NB4 (cell line): ENCODE measurements around the gene DDX20.

Experiments used
- DNase-seq: peaks from one replicate; pipeline ENCODE4 v3.0.0; 2010; ENCODE audit warnings: low read depth
- H3K4me3 ChIP-seq: one replicate; pipeline ENCODE4 v1.5.1; 2011; ENCODE audit warnings: mild to moderate bottlenecking, low read depth, low read length, moderate library complexity
- MYC ChIP-seq: IDR thresholded peaks from 2 replicates; pipeline ENCODE4 v1.6.1; 2011; ENCODE audit warnings: low read depth, low read length
- POLR2A ChIP-seq: IDR thresholded peaks from 2 replicates; pipeline ENCODE4 v1.6.1; 2011; ENCODE audit warnings: mild to moderate bottlenecking; ENCODE audit not compliant: insufficient read length; ENCODE audit errors: extremely low read depth
- TF ChIP-seq, protein P1 (sequence below): IDR thresholded peaks from one replicate; pipeline ENCODE4 v1.5.1; 2012; ENCODE audit warnings: low read depth, low read length
- TF ChIP-seq, protein P2 (sequence below): IDR thresholded peaks from 2 replicates; pipeline ENCODE4 v1.6.1; 2011; ENCODE audit warnings: low read depth, low read length

DDX20 gene

DNA sequence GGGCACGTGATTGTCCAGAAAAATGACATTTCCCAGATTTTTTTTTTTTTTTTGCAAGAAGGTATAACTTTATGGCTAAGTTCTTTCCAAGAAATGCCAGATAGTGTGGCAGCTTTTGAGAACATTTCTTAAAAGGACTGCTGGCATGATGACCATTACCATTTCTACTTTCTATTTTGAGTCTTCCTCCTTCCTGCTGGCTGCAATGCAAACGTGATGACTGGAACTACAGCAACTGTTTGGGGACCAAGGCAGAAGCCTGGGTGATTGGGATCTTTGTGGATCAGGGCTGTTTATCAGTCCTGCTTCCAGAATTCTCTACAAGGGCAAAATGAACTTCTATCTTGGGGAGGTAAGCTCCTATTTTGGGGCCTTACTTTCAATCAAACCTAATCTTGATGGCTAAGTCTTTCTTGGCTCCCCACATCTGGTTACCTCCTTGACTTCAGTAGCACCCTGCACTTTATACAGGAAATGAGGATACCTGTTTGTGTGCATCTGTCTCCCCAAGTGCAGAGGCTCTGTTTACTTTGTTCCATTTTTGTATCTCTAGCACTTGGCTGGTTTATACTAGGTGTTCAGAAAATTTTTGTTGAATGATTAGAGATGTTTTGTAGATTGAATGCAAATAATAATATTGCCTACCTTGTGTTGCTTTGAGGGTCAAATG is 3.7 kb upstream of the DDX20 start:
- DNase-seq, result no peak
- TF ChIP-seq, protein P1, sequence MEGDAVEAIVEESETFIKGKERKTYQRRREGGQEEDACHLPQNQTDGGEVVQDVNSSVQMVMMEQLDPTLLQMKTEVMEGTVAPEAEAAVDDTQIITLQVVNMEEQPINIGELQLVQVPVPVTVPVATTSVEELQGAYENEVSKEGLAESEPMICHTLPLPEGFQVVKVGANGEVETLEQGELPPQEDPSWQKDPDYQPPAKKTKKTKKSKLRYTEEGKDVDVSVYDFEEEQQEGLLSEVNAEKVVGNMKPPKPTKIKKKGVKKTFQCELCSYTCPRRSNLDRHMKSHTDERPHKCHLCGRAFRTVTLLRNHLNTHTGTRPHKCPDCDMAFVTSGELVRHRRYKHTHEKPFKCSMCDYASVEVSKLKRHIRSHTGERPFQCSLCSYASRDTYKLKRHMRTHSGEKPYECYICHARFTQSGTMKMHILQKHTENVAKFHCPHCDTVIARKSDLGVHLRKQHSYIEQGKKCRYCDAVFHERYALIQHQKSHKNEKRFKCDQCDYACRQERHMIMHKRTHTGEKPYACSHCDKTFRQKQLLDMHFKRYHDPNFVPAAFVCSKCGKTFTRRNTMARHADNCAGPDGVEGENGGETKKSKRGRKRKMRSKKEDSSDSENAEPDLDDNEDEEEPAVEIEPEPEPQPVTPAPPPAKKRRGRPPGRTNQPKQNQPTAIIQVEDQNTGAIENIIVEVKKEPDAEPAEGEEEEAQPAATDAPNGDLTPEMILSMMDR, result no peak
- no peak for TF ChIP-seq MYC
- no peak for TF ChIP-seq POLR2A
- TF ChIP-seq, protein P2, sequence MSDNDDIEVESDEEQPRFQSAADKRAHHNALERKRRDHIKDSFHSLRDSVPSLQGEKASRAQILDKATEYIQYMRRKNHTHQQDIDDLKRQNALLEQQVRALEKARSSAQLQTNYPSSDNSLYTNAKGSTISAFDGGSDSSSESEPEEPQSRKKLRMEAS, result no peak

DNA sequence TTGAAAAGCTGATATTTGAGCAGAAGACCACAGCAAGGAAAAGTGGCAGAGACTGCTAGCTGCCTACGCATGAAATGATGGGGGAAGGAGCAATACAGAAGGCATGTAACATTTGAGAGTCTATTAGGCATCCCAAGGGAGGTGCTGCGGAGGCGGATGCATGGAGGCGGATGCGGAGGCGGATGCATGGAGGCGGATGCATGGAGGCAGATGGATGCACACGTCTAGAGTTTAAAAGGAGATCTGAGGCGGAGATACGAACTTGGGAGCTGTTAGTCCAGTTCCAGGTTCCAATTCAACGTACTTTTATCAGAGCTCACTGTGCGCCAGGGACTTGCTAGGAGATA is 744 bp upstream of the DDX20 start:
- DNase-seq, result peak; percentile 84
- TF ChIP-seq, protein P2, result no peak
- no peak for TF ChIP-seq MYC
- TF ChIP-seq, protein P1, result no peak
- TF ChIP-seq POLR2A, result no peak
- H3K4me3 ChIP-seq, result peak overlapping the region; percentile 85

More for the DNA sequence above, 3.7 kb upstream of the DDX20 start:
- H3K4me3 ChIP-seq, result no peak overlapping the region

DNA sequence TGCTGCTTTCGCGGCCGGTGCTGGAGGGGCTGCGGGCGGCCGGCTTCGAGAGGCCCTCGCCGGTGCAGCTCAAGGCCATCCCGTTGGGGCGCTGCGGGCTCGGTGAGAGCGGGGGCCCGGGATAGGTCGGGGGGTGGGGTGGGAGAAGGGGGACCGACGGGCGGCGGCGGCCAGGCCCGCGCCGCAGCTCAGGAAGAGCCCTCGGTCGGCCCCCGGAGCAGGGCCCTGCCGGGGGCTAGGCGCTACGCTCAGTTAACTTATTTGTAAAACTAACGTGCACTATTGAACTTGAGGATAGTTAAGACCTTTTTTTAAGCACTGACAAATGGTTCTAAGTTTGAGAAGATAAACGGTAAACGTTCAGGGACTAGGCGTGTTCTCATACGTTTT is 418 bp downstream of the DDX20 start:
- DNase-seq, result no peak
- peak overlapping the region; percentile 97 for H3K4me3 ChIP-seq
- TF ChIP-seq, protein P2, result no peak

DNA sequence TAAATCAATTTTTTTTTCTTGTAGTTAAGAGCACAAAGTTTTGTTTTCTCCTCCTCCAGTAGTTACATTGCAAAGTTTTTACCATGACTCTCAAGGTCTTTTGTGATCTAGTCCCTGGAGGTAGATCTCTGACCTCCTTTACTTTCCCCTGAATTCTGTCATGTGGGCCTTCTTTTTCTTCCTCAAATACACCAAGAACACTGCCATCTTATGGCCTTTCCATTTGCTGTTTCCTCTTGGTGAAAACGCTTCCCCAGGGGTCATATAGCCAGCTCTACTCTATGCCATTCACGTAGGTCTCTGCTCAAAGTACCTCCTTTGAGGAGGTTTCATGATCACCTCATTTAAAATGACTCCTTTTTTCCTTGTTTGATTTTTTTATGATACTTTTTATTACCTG is 2.7 kb downstream of the DDX20 start:
- no peak for TF ChIP-seq MYC
- TF ChIP-seq, protein P1, result peak; percentile 28
- H3K4me3 ChIP-seq, result peak overlapping the region; percentile 2
- DNase-seq, result peak; percentile 50

DNA sequence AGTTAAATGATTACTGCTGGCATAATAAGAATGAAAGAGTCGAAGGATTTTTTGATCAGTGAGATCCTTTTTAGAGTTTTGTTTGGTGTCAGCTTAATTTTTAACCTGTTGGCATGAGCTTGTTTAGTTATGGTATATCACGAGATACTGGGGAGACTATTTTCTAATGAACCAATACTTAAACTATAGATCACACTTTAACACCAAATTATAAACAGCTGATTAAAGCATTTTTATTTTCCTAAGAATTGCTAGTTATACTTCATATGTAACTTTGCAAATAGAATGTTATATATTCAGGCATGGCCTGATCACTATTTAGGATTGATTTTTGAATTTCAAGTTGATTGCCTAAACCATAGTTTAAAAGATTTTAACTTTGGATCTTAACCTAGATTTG is 6.0 kb downstream of the DDX20 start:
- H3K4me3 ChIP-seq, result no peak overlapping the region
- no peak for DNase-seq
- TF ChIP-seq MYC (no peak), POLR2A (no peak)
- TF ChIP-seq, protein P1, result no peak
- TF ChIP-seq, protein P2, result no peak

DNA sequence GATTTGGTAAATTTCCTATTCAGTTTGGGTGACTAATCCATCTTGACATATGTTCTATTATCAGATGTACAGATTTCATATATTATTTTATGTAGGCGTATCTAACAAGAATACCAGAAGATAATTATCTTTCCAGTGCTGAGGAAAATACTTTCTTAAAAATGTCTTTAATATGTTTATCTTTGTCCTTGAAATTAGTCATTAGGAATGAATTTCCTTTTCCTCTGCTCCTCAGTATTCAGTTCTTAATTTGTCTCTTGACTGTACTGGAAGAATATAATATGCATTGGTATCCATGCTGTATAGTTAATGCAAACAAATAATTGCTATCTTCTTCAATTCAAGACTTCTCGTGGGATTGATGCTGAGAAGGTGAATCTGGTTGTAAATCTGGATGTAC is 6.6 kb downstream of the DDX20 start:
- DNase-seq, result no peak
- H3K4me3 ChIP-seq, result no peak overlapping the region
- TF ChIP-seq, protein P2, result no peak
- TF ChIP-seq, protein P1, result no peak
- TF ChIP-seq MYC, result no peak
- no peak for TF ChIP-seq POLR2A
